ENCODE measurements around the gene RNASEH2A.

- no peak for TF ChIP-seq EZH2 (IDR thresholded peaks at IDR 0.05; ENCODE audit: borderline replicate concordance, low read length)
- no peak for TF ChIP-seq CTCF (IDR thresholded peaks at IDR 0.05; ENCODE audit: low read length)
Observed at GRCh38 chr19:12800466-12800770, 6.0 kb upstream of the RNASEH2A start.

All from OCI-LY1 (cell line).